Stimulated activated CD4-positive, alpha-beta T cell treated with anti-CD3 and anti-CD28 coated beads, Interleukin-1b, Interleukin-23, amount 100 ng/mL, for 4 hours (primary cell): ENCODE data around the gene PIK3R3.
"Not testable (repeated sequence)": the region's sequence is repeated elsewhere in the genome, so short reads cannot be mapped to it uniquely, and the experiment has no call there.

ENCODE experiments used
- DNase-seq, 2 donors: peaks; one replicate each; pipeline ENCODE4 v3.0.0-alpha.2; 2020; ENCODE audit warnings: low read depth in 2 of 2

PIK3R3 gene

DNA sequence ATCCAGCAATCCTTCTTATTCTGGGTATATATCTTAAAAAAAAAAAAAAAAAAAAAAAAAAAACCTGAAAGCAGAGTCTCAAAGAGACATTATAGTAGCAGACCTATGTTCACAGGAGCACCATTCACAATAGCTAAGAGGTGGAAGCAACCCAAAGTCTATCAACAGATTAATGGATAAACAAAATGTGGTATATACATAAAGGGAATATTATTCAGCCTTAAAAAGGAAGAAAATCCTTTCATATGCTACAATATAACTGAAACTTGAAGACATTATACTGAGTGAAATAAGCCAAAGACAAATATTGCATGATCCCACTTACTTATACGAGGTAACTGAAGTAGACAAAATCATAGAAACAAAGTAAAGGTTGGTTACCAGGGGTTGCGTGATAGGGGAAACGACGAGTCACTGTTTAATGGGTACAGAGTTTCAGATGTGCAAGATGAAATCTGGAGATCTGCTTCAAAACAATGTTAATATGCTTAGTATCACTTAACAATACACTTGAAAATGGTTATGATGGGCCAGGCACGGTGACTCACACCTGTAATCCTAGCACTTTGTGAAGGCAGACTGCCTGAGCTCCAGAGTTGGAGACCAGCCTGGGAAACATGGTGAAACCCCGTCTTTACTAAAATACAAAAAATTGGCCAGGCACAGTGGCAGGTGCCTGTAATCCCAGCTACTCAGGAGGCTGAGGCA, 29.5 kb downstream of the PIK3R3 start:
- no peak for DNase-seq

GRCh38 chr1:46099215-46099614, 33.2 kb downstream of the PIK3R3 start:
- DNase-seq, result no peak

DNA sequence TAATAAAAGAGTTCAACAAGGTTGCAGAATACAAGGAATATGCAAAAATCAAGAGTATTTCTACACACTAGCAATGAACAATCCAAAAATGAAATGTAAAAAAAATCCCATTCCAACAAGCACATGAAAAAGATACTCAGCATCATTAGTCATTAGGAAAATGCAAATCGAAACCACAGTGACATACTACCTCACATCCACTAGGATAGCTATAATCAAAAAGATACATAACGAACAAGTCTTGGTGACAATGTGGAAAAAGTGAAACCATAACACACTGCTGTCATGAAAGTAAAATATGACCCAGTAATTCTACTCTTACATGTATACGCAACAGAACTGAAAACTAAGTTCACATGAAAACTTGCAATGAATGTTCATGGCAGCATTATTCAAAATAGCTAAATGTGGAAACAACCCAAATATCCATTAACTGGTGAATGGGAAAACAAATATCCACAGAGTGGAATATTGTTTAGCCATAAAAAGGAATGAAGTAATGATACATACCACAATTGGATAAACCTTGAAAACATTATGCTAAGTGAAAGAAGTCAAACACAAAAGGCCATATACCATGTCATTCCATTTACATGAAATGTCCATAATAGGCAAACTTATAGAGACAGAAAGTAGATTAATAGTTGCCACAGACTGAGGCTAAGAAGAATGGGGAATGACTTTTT, 34.3 kb downstream of the PIK3R3 start:
- DNase-seq, result no peak

- DNase-seq, result no peak
Observed at GRCh38 chr1:46097149-46097472, 35.3 kb downstream of the PIK3R3 start.

GRCh38 chr1:46096269-46097148, 35.9 kb downstream of the PIK3R3 start:
- DNase-seq, result no peak

GRCh38 chr1:46095110-46095509, 37.3 kb downstream of the PIK3R3 start:
- DNase-seq, result not testable (repeated sequence)

DNA sequence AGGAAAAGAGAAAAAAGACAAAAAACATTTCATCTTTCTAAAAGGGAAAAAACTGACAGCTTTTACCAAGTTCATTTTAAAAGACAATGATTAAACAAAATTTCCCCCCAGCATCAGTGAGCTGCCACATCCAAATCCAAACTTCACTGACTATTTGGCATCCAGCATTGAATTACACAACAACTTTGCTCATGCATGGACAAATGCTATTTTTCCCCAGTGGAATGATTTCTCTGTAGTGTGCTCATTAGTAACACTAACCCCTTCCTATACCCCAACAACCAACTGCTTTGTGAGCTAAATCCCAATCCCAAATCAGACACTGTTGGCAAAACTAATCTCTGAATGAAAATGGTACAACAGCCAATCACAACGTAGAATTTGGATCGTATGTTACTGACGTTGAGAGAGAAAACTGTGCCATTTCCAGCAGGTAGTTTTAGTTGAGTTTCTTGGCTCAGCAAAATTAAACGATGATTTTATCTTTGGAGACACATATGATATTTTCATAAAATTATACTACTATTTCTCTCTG, 37.9 kb downstream of the PIK3R3 start:
- no peak for DNase-seq

- not testable (repeated sequence) for DNase-seq
Observed at GRCh38 chr1:46093832-46094231, 38.6 kb downstream of the PIK3R3 start.

GRCh38 chr1:46087891-46088290, 44.5 kb downstream of the PIK3R3 start:
- DNase-seq, result no peak

GRCh38 chr1:46086576-46086975, 45.9 kb downstream of the PIK3R3 start:
- no peak for DNase-seq

GRCh38 chr1:46084553-46085451, 47.6 kb downstream of the PIK3R3 start:
- DNase-seq, result no peak

DNA sequence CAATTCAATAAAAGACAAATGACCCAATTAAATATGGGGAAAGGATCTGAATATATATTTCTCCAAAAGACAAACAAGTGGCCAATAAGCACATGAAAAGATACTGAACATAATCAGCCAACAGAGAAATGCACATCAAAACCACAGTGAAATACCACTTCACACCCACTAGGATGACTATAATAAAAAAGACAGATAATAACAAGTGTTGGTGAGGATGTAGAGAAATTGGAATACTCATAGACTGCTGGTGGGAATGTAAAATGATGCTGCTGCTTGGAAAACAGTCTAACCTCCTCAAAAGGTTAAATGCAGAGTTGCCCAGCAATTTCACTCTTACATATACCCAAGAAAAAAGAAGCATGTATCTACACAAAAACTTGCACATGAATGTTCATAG, 48.9 kb downstream of the PIK3R3 start:
- DNase-seq, result no peak

DNA sequence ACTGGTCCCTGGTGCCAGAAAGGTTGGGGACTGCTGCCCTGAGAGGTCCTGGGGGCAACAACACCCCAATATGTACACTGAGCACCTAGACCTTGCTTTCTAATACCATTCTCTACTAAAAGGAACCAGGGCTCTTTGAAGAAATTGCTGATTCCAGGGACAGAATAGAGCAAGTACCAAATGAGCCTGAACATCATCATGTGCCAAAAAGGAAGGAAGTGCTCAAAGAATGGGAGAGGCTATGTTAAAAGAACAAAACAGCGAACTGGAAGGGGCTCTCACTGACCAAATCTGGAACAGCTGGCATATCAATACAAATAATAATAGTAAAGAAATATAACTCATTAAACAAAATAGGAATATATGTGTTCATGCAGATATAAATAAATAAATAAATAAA, 50.8 kb downstream of the PIK3R3 start:
- no peak for DNase-seq

DNA sequence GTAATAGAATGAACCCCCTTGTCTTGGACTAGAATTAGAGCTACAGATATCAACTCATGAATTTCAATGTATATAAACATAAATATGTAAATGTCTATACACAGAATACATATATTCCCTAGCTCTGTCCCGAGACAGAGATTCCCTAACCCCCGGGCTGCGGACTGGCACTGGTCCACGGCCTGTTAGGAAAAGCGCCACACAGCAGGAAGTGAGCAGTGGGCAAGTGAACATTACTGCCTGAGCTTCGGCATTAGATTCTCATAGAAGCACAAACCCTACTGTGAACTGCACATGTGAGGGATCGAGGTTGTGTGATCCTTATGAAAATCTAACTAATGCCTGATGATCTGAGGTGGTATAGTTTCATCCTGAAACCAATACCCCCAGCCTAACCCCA, 51.2 kb downstream of the PIK3R3 start:
- DNase-seq, result no peak

GRCh38 chr1:46080257-46080656, 52.2 kb downstream of the PIK3R3 start:
- DNase-seq, result no peak

DNA sequence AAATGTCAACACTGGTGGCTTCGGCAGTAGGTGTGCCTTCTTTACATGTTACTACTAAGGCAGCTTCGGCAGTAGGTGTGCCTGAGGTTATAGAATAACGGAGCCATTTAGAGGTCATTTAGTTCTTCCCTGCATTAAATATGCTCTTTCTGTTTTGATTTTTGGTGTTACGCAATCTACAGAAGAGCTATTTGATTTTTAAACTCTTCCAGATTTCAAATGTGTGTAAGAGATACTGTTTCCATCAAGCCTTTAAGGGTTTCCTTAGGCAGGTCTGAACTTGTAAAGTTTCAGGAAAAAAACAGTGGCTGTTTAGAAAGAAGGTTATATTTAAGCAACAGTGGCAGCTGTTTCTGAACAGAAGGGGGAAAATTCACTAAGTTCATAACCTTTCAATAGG, 54.8 kb downstream of the PIK3R3 start:
- DNase-seq, result no peak

- no peak for DNase-seq
Observed at GRCh38 chr1:46076343-46076742, 56.1 kb downstream of the PIK3R3 start.

DNA sequence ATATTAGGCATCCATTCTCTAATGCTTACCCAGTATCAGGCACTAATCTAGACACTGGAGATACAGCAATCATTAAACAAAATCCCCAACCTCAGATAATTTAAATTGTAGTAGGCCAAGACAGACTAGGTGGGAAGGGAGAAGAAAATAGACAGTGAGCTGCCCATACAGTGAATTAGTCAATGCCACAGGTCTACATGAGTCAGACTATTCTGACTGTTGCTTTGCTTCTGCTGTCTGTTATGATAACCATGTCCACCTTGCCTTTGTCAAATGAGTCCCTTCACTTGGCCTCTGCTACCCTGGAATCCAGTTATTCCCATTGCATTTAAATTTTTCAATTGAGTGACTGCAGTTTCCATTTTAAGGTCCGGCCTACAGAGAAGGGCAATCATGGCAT, 59.5 kb downstream of the PIK3R3 start:
- DNase-seq, result no peak

- no peak for DNase-seq
Observed at GRCh38 chr1:46070164-46070814, 62.1 kb downstream of the PIK3R3 start.

- no peak for DNase-seq
Observed at GRCh38 chr1:46068525-46068924, 63.9 kb downstream of the PIK3R3 start.

- DNase-seq, result no peak
Observed at GRCh38 chr1:46067652-46068051, 64.8 kb downstream of the PIK3R3 start.
